Frontal cortex (tissue), 4 donors: ENCODE results near the gene TMEM63C. TPM values are rescaled to one million over a fixed set of nuclear protein-coding genes. Genes with fewer than 3 reads are reported as not detected.

ENCODE experiments used
- DNase-seq, 2 donors: peaks; one replicate each; pipeline ENCODE4 v3.0.0; 2012; ENCODE audit warnings: low spot score in 2 of 2
- FAIRE-seq: peaks from 2 replicates; lab custom pipeline; 2012; peaks lifted over from hg19 to GRCh38; lab: Jason Lieb, UNC
- total RNA-seq: library from RNA; depleted of rRNA; stranded (reverse); fragments of >200 nt; gene quantifications from one replicate; pipeline ENCODE4 v1.2.3, GENCODE V29; 2014
- donor health status: control.
- donor health status: control.
- donor health status: control.

Gene TMEM63C
- total RNA-seq, 1 donor from 2014 or later: 8.6 TPM

DNA sequence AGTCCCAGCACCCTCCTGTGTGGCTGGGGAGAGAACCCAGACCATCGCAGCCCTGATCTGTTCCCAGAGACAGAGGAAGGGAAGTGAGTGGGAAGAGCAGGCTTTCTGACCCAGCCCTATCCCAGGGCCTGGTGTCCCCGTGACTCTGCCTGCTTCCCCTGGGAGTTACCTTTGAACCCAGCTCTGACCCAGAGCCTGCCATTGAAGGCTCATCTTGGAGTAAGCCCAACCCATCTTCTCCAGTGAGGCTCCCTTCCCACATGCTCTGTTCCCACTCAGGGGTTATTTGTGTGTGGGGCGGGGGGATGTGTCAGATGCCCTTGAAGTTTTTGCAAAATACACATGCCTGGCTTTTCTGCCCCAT lies 6.0 kb downstream of the TMEM63C start:
- no peak for FAIRE-seq
- DNase-seq: no peak

GRCh38 chr14:77189479-77189878 lies 7.9 kb downstream of the TMEM63C start:
- DNase-seq (no peak), FAIRE-seq (no peak)

DNA sequence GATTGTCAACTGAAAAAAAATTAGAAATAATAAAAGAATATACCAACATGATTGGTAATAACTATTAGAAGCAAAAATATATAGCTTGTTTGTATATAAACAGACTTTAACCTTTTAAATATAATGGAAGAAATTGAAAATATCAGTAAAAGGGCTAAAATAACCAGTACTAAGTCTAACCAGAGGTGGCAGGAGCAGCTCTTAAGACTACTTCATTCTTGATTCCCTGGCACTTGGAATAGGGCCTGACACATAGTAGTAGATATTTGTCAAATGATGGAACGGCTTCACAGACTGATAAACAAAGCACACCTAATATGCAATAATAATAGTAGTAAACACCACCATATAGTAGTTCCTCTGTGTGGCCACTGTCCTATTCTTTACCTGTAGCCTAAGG lies 9.4 kb downstream of the TMEM63C start:
- DNase-seq (no peak), FAIRE-seq (no peak)

GRCh38 chr14:77194706-77195105 lies 13.1 kb downstream of the TMEM63C start:
- FAIRE-seq (no peak), DNase-seq (no peak)

GRCh38 chr14:77195766-77196165 lies 14.2 kb downstream of the TMEM63C start:
- FAIRE-seq (no peak), DNase-seq (no peak)

GRCh38 chr14:77197988-77198387 lies 16.4 kb downstream of the TMEM63C start:
- FAIRE-seq: no peak
- DNase-seq: no peak

DNA sequence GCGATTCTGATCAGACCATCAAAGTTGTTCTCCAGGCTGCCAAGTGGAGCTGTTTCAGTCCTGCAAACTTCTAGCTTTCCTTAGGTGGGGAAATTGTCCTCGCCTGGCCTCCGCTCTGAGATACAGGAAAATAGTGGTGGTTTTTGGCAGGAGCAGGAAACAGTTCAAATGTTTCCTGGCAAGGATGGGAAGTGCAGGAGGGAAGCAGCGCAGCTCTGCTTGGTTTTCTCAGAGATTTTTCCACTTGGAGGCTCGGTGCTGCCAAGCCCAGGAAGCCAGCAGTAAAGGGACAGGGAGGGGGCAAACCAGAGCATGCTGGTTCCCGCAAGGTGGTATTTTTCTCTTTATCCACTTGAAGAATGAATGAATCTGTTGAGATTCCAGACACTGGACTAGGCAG lies 17.0 kb downstream of the TMEM63C start:
- DNase-seq: no peak

DNA sequence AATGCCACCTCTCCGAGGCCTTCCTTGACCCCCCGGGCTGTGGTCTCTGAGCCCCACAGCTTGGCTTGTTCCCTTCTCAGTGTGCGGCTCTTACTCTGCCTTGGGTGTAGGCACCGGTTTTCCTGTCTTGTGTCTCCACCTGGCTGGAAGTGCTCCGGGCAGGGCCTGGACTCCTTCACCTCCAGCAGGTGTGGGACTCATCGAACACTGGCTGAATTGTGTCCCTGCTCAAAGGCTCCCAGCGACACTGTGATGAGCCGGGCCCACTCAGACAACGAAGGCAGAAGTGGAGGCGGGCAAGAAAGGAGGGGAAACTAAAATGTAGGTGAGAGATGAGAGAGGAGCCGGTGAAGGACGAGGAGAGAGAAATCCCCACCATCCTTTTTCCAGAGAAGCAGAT lies 18.0 kb downstream of the TMEM63C start:
- DNase-seq: no peak
- FAIRE-seq: no peak

More for the DNA sequence above, 17.0 kb downstream of the TMEM63C start:
- FAIRE-seq: no peak

DNA sequence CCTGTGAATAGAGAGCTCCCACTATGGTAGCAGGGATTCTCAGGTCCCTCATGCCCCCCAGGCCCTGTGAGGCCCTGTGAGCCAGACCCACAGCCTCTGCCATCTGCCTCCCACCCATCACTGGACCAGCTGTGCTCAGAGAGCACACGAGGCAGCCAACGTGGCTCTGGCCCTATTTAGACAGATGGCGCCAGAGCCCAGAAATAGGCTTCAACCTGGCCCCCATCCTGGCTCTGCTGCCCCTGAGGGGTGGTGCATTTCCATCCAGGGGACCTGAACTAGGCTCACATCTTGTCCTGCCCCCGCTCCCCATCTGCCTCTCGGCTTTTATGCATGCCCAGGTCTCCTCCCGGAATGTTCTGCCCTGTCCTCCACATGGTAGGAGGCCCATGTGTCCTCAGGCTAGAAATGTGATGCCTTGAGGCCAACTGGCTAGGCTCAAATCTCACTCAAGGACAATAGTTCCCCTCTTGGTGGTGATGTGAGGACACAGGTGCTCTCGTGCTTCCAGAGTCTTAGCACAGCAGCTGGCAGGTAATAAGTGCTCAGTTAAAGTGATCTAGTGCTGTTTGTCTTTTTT lies 18.9 kb downstream of the TMEM63C start:
- FAIRE-seq: no peak
- no peak for DNase-seq

GRCh38 chr14:77201696-77202095 lies 20.1 kb downstream of the TMEM63C start:
- FAIRE-seq (no peak), DNase-seq (no peak)

DNA sequence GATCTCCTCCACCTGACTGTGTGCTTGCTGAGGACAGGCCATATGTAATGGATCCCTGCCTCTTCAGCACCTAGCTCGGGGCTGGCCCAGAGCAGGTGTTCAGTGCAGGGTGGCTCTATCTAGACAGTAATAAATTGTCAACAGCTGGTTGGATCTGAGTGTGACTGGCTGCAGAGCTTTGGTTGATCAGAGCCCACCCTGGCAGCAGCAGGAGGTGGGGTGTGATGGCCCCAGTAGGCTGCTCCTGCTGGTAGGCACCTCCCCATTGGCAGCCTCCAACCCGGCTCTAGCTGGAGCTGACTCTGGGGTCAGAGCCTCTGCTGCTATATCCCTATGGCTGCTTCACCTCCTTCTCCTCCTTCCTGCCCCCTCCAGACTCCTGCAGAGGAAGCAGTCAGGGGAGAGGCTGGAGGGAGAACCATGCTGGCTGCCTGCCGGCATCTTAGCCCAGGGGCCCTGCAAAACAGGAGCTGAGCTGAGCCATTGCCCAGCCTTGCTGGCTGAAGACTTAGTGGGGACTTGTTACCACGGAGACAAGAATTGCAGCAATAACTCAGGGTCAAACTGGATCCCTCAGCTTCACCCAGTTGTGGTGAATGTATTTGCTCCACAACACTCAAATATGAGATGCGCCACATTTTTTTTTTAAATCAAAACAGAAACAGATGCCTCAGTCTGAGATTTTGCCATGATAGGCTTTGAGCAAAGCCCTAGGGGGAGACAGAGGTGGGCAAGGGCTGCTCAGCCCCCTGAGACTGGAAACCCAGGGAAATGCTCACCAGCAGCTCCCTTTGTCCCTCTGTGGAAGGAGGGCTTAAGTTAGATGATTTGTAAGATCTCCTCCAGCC lies 22.2 kb downstream of the TMEM63C start:
- FAIRE-seq: no peak

GRCh38 chr14:77204459-77204771 lies 22.8 kb downstream of the TMEM63C start:
- DNase-seq (no peak), FAIRE-seq (no peak)

More for the DNA sequence above, 22.2 kb downstream of the TMEM63C start:
- no peak for DNase-seq

- no peak for DNase-seq
- no peak for FAIRE-seq
Measured at GRCh38 chr14:77204907-77205306, 23.3 kb downstream of the TMEM63C start.

DNA sequence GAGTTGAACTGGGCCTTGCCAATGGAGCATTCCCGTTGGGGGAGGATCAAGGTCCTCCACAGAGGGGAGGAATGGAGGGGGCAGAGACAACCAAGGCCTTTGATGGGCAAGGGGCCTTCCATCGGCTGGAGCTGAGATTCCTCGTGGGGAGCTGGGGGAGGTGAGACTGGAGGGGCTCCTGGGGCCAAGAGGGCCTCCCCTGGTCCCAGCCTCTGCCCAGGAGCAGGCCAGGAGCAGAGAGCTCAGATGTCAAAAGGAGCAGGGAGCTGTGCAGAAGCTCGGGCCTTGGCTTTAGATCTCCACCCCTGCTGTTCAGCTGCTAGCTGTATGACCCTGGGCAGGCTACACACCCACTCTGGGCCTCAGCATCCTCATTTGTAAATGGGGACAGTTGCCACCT lies 24.0 kb downstream of the TMEM63C start:
- FAIRE-seq (no peak), DNase-seq (no peak)

GRCh38 chr14:77206261-77206824 lies 24.7 kb downstream of the TMEM63C start:
- DNase-seq (no peak), FAIRE-seq (no peak)

DNA sequence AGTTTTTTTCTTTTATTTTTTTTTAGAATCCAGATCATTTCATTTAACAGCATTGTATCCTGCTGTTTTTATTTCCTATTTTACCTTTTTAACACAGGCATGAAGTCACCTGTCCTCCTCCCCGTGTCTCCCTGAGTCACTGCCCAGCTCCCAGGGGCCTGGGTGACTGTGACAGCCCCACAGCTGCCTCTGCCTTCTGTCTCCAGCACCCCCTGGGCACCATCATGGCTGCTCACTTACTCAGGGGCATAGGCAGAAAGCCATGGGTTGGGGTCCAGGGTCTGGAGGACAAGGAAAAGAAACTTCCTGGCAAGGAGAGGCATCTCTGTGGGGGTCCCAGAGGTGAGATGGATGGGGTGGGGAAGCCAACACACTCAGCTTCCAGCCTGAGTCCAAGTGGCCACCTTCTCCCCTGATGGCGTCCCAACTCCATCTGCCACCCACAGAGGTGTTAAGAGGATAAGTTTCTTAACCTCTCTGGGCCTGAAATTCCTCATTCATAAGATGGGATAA lies 25.3 kb downstream of the TMEM63C start:
- DNase-seq (no peak), FAIRE-seq (no peak)

DNA sequence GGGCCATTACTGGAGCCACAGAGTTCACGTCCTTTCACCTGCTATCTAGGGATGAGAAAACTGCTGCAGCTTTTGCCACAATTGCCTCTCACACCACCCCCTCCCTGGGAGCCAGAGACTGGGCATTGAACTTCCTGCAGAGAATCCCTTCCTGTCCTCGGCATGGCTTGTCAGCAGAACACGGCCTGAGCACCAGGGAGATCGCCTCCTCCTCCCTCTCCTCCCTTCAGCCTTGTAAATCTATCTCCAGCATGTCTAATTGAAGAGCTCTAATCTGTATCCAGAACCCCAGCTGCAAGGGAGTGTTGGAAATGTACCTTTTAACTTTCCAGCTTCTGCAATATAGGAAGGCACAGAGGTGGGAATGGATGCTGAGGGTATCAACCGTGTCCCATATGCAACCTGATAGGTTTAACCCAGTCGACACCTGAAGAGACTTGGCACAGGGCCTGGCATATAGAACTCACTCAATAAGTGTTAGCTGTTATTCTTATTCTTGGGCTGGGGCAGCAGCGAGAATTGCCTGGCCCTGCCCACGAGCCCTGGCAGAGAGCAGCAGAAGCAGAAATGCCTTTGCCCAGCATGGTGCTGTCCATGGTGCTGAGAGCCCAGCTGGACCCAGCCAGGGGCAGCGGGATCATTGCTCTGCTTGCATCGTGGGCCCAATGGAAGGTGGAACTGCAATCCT lies 26.8 kb downstream of the TMEM63C start:
- no peak for FAIRE-seq
- peak; percentile 46 to 71 for DNase-seq

- DNase-seq: no peak
- FAIRE-seq: no peak
Measured at GRCh38 chr14:77208979-77209318, 27.4 kb downstream of the TMEM63C start.

DNA sequence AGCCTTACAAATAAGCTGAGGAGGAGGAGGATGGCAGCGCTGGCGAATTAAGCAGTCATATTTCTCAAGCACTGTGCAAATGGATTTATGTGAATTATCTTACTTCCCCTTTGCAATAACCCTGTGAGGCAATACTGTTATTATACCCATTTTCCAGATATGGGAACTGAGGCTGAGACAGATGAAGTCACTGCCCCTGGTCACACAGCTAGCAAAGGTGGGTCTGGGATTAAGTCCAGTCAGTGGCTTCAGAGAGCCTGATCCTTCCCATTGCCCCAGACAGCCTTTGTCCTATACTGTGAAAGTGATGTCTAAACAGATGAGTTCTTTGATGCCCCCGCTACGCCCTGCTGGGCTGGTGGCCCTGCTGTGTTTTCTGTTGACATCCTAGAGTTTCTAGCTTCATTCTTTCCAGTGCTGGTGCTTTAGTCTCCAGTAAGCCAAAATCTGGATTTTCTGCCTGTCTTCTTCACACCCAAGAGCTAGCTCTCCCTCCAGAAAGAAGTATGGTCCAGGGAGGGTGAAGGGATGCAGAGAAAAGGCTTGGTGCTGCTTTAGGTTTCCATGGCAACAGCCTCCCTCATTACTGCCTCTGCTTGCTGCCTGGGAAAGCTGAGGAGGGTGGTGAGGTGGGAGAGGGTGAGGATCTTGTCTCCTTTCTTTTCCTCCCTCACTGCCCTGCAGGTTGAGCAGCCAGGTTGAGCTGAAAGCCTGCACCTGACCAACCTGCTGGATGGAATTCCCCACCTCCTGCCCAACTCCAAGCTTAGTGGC lies 30.7 kb downstream of the TMEM63C start:
- DNase-seq: no peak
- FAIRE-seq: no peak
